Stimulated activated CD4-positive, alpha-beta T cell treated with anti-CD3 and anti-CD28 coated beads, Interleukin-15, amount 100 ng/mL, for 1 hour (primary cell): ENCODE measurements around the gene RNASE7.

Source experiments
- DNase-seq, 2 donors: peaks; one replicate each; pipeline ENCODE4 v3.0.0-alpha.2; 2020; ENCODE audit warnings: low read depth in 1 of 2, low spot score in 1 of 2

The RNASE7 gene

GRCh38 chr14:21084998-21085853, 43.1 kb downstream of the RNASE7 start:
- DNase-seq: no peak

GRCh38 chr14:21086908-21087293, 44.7 kb downstream of the RNASE7 start:
- DNase-seq: no peak

GRCh38 chr14:21087294-21088091, 45.3 kb downstream of the RNASE7 start:
- DNase-seq: peak in 1 of 2 donors; percentile 32

GRCh38 chr14:21088687-21089086, 46.5 kb downstream of the RNASE7 start:
- no peak for DNase-seq

DNA sequence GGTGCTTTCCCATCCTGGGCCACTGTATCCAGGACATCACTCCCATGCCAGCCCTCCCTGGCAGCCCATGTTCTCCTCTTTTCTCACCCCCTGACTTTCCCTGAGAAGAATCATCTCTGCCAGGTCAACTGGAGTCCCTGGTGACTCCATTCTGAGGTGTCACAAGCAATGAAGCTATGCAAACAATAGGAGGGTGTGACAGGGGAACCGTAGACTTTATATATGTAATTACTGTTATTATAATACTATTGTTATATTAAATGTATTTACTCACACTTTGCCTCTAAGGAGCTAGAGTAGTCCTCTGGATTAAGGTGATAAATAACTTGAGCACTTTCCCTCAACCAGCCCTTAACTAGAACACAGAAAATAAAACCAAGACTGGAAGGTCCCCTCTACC, 47.1 kb downstream of the RNASE7 start:
- no peak for DNase-seq

GRCh38 chr14:21089877-21090193, 47.7 kb downstream of the RNASE7 start:
- DNase-seq: no peak

- DNase-seq: no peak
Observed at GRCh38 chr14:21090194-21090939, 48.2 kb downstream of the RNASE7 start.

DNA sequence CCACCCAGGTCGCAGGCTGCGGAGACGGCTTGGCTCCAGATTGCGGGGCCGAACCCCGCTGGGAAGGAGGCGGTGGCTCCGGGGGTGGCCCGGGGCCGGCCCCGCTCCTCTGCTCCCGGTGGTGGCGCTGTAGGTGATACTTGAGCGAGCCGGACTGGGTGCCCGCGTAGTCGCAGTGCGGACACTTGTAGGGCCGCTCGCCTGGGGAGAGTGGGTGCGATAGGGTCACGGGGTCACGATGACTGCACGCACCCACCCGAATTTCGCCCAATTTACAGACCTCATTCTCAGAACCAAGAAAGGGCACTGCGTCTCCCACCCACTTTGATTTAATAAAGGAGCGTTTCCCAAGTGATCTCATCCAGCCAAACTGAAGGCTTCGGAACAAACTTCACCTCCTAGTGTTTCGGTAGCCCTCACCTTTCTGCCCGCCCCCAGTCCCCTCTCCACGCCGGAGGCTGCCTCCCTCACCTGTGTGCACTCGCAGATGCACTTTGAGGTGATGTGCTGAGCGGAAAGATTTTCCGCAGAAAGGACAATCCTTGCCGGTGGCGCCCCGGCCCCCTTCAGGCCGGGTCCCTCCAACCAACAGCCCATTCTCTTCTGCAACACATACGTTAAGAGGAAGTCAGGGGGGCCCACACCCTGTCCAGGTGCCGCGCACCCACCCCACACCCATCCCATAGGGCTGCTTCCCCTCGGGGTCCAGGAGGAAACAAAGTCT, 48.9 kb downstream of the RNASE7 start:
- no peak for DNase-seq

DNA sequence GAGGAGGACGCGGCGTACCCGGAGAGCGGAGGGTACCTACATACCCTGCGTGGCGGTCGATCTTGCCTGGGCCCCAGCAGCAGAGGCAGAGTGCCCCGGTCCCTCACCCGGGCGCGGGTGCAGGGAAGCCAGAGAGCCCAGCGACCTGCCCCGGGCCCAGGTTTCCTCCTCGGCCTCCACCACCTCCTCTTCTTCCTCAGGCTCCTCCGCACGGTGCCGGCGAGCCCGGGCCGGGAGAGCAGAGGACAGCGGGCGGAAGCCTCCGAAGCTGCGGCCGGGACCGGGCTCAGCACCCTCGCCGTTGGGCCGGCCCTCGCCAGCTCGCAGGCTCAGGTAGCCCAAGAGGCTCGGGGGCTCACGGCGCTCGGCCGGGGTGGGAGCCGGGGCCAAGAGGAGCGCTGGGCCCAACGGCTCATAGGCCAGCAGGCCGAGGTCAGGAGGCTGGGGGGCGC, 49.7 kb downstream of the RNASE7 start:
- no peak for DNase-seq

GRCh38 chr14:21092273-21093011, 50.3 kb downstream of the RNASE7 start:
- peak; percentile 86 to 94 for DNase-seq

- no peak for DNase-seq
Observed at GRCh38 chr14:21093018-21093417, 50.9 kb downstream of the RNASE7 start.
